Prostate gland (tissue), 2 donors: ENCODE measurements around the gene ADORA2A. TPM values are rescaled to one million over a fixed set of nuclear protein-coding genes. Genes with fewer than 3 reads are reported as not detected.

Experiments
- DNase-seq: peaks from one replicate; pipeline ENCODE4 v3.0.0-alpha.2; 2019; ENCODE audit warnings: low spot score
- H3K27ac ChIP-seq, 2 donors: fragments of 200-600 bp; sonication (generic); 2 replicates each; pipeline ENCODE4 v1.5.1; 2017 to 2019
- H3K27me3 ChIP-seq: fragments of 200-600 bp; sonication (generic); replicated peaks from 2 replicates; pipeline ENCODE4 v1.5.1; 2019; ENCODE audit not compliant: insufficient read depth
- H3K36me3 ChIP-seq, 2 donors: fragments of 200-600 bp; sonication (generic); 1 replicate in 1 of 2; 2 replicates in 1 of 2; pipeline versions ENCODE4 v1.5.1 to v1.8.1; 2017 to 2019
- H3K4me1 ChIP-seq: fragments of 200-600 bp; sonication (generic); replicated peaks from 2 replicates; pipeline ENCODE4 v1.5.1; 2019
- H3K4me3 ChIP-seq, 2 donors: fragments of 200-600 bp; sonication (generic); 2 replicates each; pipeline ENCODE4 v1.5.1; 2017 to 2019
- H3K9me3 ChIP-seq: fragments of 200-600 bp; sonication (generic); 2 replicates; pipeline ENCODE4 v1.5.1; 2017
- POLR2A ChIP-seq: fragments of 450-650 bp; IDR thresholded peaks from one replicate; pipeline ENCODE4 v1.6.1; 2016; ENCODE audit warnings: antibody characterized with exemption, mild to moderate bottlenecking
- POLR2AphosphoS5 ChIP-seq: sonication (generic); formaldehyde crosslinking; IDR thresholded peaks from one replicate; pipeline ENCODE4 v1.6.1; 2017; ENCODE audit warnings: antibody characterized with exemption
- WGBS: methylation state at CpG from one replicate; pipeline ENCODE4 v1.1.5; 2018; 5-methylcytosine and 5-hydroxymethylcytosine counted together
- intact Hi-C: fragments of 100-400 bp; cut with DNase I; formaldehyde crosslinking; loops from one replicate; pipeline ENCODE4 v1.14.2; 2022
- total RNA-seq, 2 donors: library from RNA; depleted of rRNA; stranded (reverse); fragments of >200 nt; gene quantifications; one replicate each; pipeline ENCODE4 v1.1.0, GENCODE V29; 2016
- TF ChIP-seq, protein P1 (sequence below), 4 experiments: fragments of 200-600 bp in 2 of 4; fragments of 450-650 bp in 2 of 4; sonication (generic) in 2 of 4; IDR thresholded peaks; 1 replicate in 3 of 4; 2 replicates in 1 of 4; pipeline ENCODE4 v1.5.1; 2016 to 2019; ENCODE audit warnings: antibody characterized with exemption in 4 of 4, mild to moderate bottlenecking in 2 of 4, moderate library complexity in 2 of 4

Gene ADORA2A
- total RNA-seq, 2 donors from 2014 or later = 2.1 to 3.7 TPM

DNA sequence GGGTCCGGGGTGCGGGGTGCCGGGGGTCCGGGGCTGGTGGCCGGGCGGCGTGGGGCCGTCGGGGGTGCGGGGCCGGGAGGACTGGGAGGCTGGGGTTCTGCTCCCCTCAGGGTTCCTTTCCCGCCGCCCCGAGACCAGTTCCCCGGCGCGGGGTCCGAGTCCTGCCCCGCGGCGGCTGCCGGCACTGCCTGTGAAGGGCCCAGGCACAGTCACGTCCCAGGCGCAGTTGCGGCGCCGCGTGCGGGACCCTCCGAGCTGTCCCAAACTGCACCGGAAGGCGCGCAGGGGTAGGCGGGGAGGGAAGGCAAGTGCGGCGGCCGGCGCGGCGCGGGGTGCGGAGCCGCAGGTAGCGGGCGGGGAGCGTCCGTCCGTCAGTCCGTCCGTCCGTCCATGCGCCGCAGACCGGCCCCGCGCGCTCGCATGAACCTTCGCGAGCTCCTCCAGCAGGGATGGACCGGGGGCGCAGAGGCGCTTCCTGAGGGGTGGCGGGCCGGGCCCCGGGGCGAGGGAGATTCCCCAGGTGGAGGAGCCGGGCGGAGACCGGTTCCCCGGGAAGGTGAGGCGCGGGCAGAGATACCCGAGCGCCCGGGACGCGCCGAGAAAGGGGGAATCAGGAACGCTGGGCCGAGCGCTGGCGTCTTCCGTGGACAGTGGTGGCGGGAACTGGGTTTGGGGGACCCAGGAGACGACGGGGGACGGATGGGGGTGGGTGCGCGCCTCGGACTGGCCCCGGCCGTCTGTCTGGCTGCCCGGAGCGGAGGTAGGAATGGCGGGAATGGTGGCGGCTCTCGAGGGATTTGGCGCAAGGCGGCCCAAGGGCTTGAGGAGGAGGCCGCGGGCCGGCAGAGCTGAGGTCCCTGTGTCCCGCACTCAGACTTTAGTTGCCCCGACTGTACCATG, 3.1 kb upstream of the ADORA2A start:
- no peak for DNase-seq
- peak overlapping the region in 1 of 2 donors; percentile 19 for H3K27ac ChIP-seq

DNA sequence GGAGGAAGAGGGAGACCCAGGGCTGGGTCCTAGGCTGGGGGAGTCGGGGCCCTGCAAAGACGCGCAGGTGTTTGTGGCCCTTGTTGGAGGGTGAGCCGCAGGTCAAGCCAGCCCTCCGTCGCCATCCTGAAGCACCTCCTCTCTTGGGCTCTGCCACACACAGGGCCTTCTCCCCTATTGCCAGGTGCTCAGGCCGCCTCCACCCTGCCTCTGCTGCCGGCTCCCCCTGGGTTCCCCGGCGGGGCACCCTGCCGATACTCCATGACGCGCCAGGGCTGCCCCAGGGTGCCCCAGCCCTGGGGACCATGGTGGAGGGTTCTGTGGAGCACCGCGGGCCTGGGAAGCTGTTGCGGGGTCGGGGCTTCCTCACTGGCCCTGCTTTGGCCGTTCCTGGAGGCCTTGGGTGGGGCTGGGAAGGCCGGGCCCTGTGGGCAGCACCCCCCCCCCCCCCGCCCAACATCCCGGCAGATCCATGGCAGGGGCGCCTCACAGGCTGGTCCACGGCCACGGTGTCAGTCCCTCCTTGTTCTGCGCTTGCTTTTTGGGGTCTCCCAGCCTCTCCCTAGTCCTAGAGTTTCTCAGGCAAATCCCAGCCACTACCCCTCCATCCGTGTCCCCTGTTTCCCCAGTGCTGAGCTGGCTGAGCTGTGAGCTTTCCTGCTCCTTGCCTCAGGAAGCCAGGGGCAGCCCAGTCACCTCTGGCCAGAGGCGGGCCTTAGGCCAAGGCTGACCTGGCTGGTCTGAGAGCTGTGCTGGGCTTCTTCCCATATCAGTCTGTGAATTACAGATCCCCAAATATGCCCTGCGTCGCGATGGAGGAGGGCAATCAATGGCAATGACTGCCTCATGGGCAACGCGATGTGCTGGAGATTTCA, 2.3 kb upstream of the ADORA2A start:
- Histone ChIP-seq H3K27ac (no peak overlapping the region), H3K4me1 (peaks cover under 1% of the 10 kb centered on the region), H3K4me3 (no peak overlapping the region), H3K36me3 (no peaks in the 10 kb centered on the region), H3K9me3 (no peaks in the 10 kb centered on the region), H3K27me3 (no peaks in the 10 kb centered on the region)
- intact Hi-C loops = loop anchor here (5.0 kb wide), 2 partner anchors 77 to 97 kb away; no protein-coding TSS in a partner anchor
- 86% methylated on average over 28 of the region's 32 CpGs for WGBS
- no peak for DNase-seq
- TF ChIP-seq POLR2A (no peak), POLR2AphosphoS5 (no peak)
- TF ChIP-seq, protein P1, sequence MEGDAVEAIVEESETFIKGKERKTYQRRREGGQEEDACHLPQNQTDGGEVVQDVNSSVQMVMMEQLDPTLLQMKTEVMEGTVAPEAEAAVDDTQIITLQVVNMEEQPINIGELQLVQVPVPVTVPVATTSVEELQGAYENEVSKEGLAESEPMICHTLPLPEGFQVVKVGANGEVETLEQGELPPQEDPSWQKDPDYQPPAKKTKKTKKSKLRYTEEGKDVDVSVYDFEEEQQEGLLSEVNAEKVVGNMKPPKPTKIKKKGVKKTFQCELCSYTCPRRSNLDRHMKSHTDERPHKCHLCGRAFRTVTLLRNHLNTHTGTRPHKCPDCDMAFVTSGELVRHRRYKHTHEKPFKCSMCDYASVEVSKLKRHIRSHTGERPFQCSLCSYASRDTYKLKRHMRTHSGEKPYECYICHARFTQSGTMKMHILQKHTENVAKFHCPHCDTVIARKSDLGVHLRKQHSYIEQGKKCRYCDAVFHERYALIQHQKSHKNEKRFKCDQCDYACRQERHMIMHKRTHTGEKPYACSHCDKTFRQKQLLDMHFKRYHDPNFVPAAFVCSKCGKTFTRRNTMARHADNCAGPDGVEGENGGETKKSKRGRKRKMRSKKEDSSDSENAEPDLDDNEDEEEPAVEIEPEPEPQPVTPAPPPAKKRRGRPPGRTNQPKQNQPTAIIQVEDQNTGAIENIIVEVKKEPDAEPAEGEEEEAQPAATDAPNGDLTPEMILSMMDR (IDR thresholded peaks at IDR 0.05) = no peak

More for the DNA sequence above, 3.1 kb upstream of the ADORA2A start:
- Histone ChIP-seq H3K27me3 (no peaks in the 10 kb centered on the region), H3K36me3 (no peaks in the 10 kb centered on the region), H3K4me3 (peak overlapping the region; percentile 39 to 49), H3K4me1 (no peaks in the 10 kb centered on the region), H3K9me3 (no peaks in the 10 kb centered on the region)
- intact Hi-C loops = loop anchor here (5.0 kb wide), 1 partner anchor 78 kb away; no protein-coding TSS in a partner anchor
- TF ChIP-seq, protein P1 (IDR thresholded peaks at IDR 0.05) = no peak
- no peak for TF ChIP-seq POLR2AphosphoS5
- no peak for TF ChIP-seq POLR2A
- 8% methylated on average over 91 of the region's 105 CpGs for WGBS

DNA sequence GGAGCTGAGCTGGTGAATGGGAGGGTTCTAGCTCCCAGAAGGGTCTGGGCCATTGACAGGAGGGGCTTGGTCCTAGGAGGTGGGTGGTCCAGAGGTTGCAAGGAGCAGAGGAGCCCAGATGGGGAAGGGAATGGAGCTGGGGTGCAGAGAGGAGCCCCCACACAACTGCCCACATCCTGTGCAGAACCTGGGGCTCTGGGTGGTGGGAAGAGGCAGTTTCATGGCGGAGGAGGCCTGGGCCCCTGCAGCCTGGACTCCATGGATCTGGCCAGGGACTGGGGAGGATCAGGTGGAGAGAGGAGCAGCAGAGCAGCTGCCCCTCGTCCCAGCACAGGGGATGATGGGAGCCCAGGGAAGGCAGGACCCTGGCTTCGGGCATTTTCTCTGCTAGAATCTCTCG, 963 bp upstream of the ADORA2A start:
- Histone ChIP-seq H3K27me3 (no peaks in the 10 kb centered on the region), H3K36me3 (no peaks in the 10 kb centered on the region), H3K4me3 (no peak overlapping the region), H3K27ac (no peak overlapping the region), H3K9me3 (no peaks in the 10 kb centered on the region), H3K4me1 (peaks cover 3% of the 10 kb centered on the region)
- TF ChIP-seq, protein P1 (IDR thresholded peaks at IDR 0.05) = no peak
- TF ChIP-seq POLR2A (no peak), POLR2AphosphoS5 (no peak)
- intact Hi-C loops = loop anchor here (5.0 kb wide), 1 partner anchor 96 kb away; no protein-coding TSS in a partner anchor
- DNase-seq = no peak
- WGBS = 100% methylated on average over 3 of the region's 4 CpGs

DNA sequence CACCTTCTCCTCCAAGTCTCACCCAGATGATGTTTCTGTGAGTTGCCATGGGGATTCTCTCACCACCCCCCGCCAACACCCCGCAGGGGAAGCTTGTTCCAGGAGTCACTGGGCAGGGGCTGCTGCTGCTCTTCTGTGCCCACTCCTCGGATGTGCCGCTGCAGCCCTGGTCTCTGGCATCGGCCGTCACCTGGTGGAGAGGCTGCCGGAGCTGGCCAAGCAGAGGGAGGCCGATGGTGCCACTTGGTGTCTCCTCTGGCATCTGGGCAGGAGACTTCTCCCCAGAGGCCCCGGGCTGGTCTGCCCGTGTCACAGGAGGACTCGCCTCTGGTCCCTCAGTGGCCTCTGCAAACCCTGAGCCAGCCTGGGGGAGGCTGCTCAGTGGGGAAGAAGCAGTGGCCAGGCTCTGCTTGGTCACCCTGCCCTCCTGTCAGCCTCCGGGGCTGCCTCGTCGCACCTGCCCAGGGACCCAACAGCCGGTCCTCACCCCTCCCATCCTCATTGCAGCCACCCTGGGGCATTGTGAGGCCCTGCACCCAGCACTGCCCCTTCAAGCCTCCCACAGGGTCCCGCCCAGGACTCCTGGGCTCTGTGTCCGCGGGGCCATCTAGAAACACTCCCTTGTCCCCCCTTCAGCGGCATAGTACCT, 424 bp upstream of the ADORA2A start:
- no peaks in the 10 kb centered on the region for H3K27me3 ChIP-seq
- TF ChIP-seq POLR2A = no peak
- no peak overlapping the region for H3K27ac ChIP-seq
- H3K4me3 ChIP-seq = no peak overlapping the region
- no peaks in the 10 kb centered on the region for H3K36me3 ChIP-seq
- peaks cover 3% of the 10 kb centered on the region for H3K4me1 ChIP-seq
- no peaks in the 10 kb centered on the region for H3K9me3 ChIP-seq
- WGBS = 83% methylated on average over 7 of the region's 19 CpGs
- intact Hi-C loops = loop anchor here (5.0 kb wide), 1 partner anchor 95 kb away; no protein-coding TSS in a partner anchor
- DNase-seq = no peak
